Mammary epithelial cell (primary cell): Measurements from ENCODE around the gene CHGA.

Source experiments
- CTCF ChIP-seq, 2 donors: IDR thresholded peaks in 1 of 2; conservative IDR thresholded peaks in 1 of 2; 2 replicates each; pipeline ENCODE4 v1.5.1; 2011 to 2012; ENCODE audit warnings: inconsistent platforms in 2 of 2, low read length in 2 of 2, mild to moderate bottlenecking in 2 of 2, control low read depth in 1 of 2, low read depth in 1 of 2; ENCODE audit not compliant: insufficient read depth in 1 of 2; ENCODE audit errors: extremely low read depth in 1 of 2
- EZH2 ChIP-seq: IDR thresholded peaks from 2 replicates; pipeline ENCODE4 v1.6.1; 2012; ENCODE audit warnings: low read length, inconsistent platforms, borderline replicate concordance

GRCh38 chr14:92950193-92950540 lies 27.2 kb downstream of the CHGA start:
- TF ChIP-seq EZH2 (no peak), CTCF (conservative IDR thresholded peaks at IDR 0.05 in 1 of 2, IDR thresholded peaks at IDR 0.05 in 1 of 2; ENCODE audit: extremely low read depth in 1 of 2, insufficient read depth in 1 of 2, low read depth in 1 of 2, low read length in 2 of 2) (no peak)
